Measurements from ENCODE around the gene PHF8.

GRCh38 chrX:54045563-54046228 lies 1.4 kb upstream of the PHF8 start:
- no peak for TF ChIP-seq CTCF (IDR thresholded peaks at IDR 0.05)
- no peak for TF ChIP-seq POLR2A (IDR thresholded peaks at IDR 0.05)

Data from testis (tissue), 2 donors.